Uterus (tissue), 4 donors: ENCODE results near the gene PLA2G15. TPM values are rescaled to one million over a fixed set of nuclear protein-coding genes. Genes with fewer than 3 reads are reported as not detected.

Experiments
- DNase-seq, 2 donors: peaks; one replicate each; pipeline ENCODE4 v3.0.0-alpha.2; 2019 to 2020
- H3K27ac ChIP-seq, 2 donors: fragments of 200-600 bp; sonication (generic); 1 replicate in 1 of 2; 2 replicates in 1 of 2; pipeline ENCODE4 v1.5.1; 2016 to 2018
- H3K27me3 ChIP-seq, 2 donors: fragments of 200-600 bp; sonication (generic); one replicate each; pipeline ENCODE4 v1.5.1; 2018 to 2019; ENCODE audit warnings: control low read depth in 1 of 2
- H3K36me3 ChIP-seq, 2 donors: fragments of 200-600 bp; sonication (generic); one replicate each; pipeline ENCODE4 v1.5.1; 2019; ENCODE audit warnings: control low read depth in 1 of 2
- H3K4me1 ChIP-seq, 2 donors: fragments of 200-600 bp; sonication (generic); one replicate each; pipeline ENCODE4 v1.5.1; 2018 to 2019; ENCODE audit warnings: control low read depth in 1 of 2
- H3K4me3 ChIP-seq, 2 donors: fragments of 200-600 bp; sonication (generic); 1 replicate in 1 of 2; 2 replicates in 1 of 2; pipeline ENCODE4 v1.5.1; 2018 to 2019; ENCODE audit warnings: mild to moderate bottlenecking in 1 of 2
- H3K9me3 ChIP-seq, 2 donors: fragments of 200-600 bp; sonication (generic); one replicate each; pipeline ENCODE4 v1.5.1; 2019; ENCODE audit warnings: control low read depth in 1 of 2
- POLR2A ChIP-seq, 2 donors: fragments of 450-650 bp; IDR thresholded peaks; one replicate each; pipeline ENCODE4 v1.6.1; 2016; ENCODE audit warnings: antibody characterized with exemption in 2 of 2, mild to moderate bottlenecking in 1 of 2, moderate library complexity in 1 of 2
- intact Hi-C: fragments of 100-400 bp; cut with DNase I; formaldehyde crosslinking; loops from one replicate; pipeline ENCODE4 v1.15.1; 2023; ENCODE audit warnings: low total_unique reads
- total RNA-seq, 4 donors: library from RNA; depleted of rRNA in 3 of 4; stranded (reverse); fragments of >200 nt in 3 of 4; gene quantifications; one replicate each; pipeline versions ENCODE4 v1.1.0 to v1.2.4, GENCODE V29; 2014 to 2023
- TF ChIP-seq, protein P1 (sequence below), 4 experiments: fragments of 200-600 bp in 2 of 4; fragments of 450-650 bp in 2 of 4; sonication (generic) in 2 of 4; IDR thresholded peaks; one replicate each; pipeline ENCODE4 v1.5.1; 2016 to 2019; ENCODE audit warnings: antibody characterized with exemption in 4 of 4, mild to moderate bottlenecking in 2 of 4, moderate library complexity in 1 of 4
- donor health status: DM: yes; HTN: yes; CAD: no.

Gene PLA2G15
- total RNA-seq, 4 donors from 2014 or later: 0.51 to 22.3 (median 7.9) TPM

GRCh38 chr16:68273896-68274295 is 28.7 kb downstream of the PLA2G15 start:
- intact Hi-C loops: no loop called here
- no peaks in the 10 kb centered on the region for H3K36me3 ChIP-seq
- H3K27me3 ChIP-seq: no peaks in the 10 kb centered on the region
- H3K4me3 ChIP-seq: no peak overlapping the region
- no peaks in the 10 kb centered on the region for H3K4me1 ChIP-seq
- no peak for DNase-seq
- no peak overlapping the region for H3K27ac ChIP-seq
- H3K9me3 ChIP-seq: no peaks in the 10 kb centered on the region
- TF ChIP-seq, protein P1, sequence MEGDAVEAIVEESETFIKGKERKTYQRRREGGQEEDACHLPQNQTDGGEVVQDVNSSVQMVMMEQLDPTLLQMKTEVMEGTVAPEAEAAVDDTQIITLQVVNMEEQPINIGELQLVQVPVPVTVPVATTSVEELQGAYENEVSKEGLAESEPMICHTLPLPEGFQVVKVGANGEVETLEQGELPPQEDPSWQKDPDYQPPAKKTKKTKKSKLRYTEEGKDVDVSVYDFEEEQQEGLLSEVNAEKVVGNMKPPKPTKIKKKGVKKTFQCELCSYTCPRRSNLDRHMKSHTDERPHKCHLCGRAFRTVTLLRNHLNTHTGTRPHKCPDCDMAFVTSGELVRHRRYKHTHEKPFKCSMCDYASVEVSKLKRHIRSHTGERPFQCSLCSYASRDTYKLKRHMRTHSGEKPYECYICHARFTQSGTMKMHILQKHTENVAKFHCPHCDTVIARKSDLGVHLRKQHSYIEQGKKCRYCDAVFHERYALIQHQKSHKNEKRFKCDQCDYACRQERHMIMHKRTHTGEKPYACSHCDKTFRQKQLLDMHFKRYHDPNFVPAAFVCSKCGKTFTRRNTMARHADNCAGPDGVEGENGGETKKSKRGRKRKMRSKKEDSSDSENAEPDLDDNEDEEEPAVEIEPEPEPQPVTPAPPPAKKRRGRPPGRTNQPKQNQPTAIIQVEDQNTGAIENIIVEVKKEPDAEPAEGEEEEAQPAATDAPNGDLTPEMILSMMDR (IDR thresholded peaks at IDR 0.05): no peak
- TF ChIP-seq POLR2A (IDR thresholded peaks at IDR 0.05): no peak

- Histone ChIP-seq H3K36me3 (no peaks in the 10 kb centered on the region), H3K27me3 (no peaks in the 10 kb centered on the region), H3K4me3 (no peak overlapping the region), H3K27ac (no peak overlapping the region), H3K4me1 (no peaks in the 10 kb centered on the region), H3K9me3 (no peaks in the 10 kb centered on the region)
- TF ChIP-seq, protein P1 (IDR thresholded peaks at IDR 0.05): no peak
- TF ChIP-seq POLR2A (IDR thresholded peaks at IDR 0.05): no peak
- intact Hi-C loops: no loop called here
- DNase-seq: no peak
These were observed 29.3 kb downstream of the PLA2G15 start for GRCh38 chr16:68274441-68274840.

DNA sequence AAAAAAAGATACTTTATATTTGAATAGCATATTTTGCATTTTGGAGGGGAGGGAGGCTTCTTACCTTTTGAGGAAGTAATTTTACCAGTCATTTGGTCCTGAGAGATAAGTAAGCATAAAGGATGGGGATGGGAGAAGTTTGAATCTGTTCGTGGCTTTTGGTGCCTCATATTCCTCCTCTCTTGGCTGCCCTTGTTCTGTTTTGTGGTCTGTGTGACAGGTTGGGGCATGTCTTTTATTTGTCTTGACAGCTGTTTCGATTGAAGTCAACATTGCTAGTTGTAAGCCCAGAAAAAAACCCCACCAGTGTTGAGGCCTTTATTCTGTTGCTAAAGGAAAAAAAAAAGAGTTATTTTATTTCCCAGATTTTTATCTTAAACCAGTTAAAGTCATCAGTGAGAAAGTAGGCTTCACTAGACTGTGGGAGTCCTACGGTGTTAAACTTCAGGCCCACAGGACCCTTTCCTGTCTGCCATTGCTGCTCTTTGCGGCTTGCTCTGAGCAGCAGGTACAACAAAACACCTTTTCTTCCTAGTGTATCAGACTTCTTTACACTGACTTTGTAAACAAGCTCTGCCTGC is 30.5 kb downstream of the PLA2G15 start:
- TF ChIP-seq POLR2A (IDR thresholded peaks at IDR 0.05): no peak
- TF ChIP-seq, protein P1 (IDR thresholded peaks at IDR 0.05): no peak
- no peaks in the 10 kb centered on the region for H3K36me3 ChIP-seq
- no peak for DNase-seq
- intact Hi-C loops: no loop called here
- no peaks in the 10 kb centered on the region for H3K27me3 ChIP-seq
- H3K4me1 ChIP-seq: no peaks in the 10 kb centered on the region
- no peak overlapping the region for H3K4me3 ChIP-seq
- H3K9me3 ChIP-seq: no peaks in the 10 kb centered on the region
- no peak overlapping the region for H3K27ac ChIP-seq

DNA sequence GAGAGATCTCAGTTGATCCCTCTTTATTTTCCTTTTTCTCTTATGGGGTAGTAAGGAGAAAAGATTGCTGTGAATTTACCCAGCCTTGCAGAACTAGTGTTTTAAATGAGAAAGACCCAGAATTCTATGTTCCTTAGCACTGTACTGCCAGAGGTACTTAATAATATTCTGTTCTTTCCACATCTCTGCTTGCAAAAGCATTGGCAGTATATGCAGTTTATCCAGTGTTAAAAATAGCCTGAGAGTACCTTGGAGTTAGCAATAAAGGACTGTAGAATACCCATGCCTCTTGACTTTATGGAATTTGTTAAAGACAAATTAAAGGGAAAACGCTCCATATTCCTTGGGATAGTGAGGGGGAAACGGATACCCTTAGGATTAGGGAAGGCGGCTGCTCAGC is 31.1 kb downstream of the PLA2G15 start:
- H3K36me3 ChIP-seq: no peaks in the 10 kb centered on the region
- no peak for TF ChIP-seq POLR2A (IDR thresholded peaks at IDR 0.05)
- TF ChIP-seq, protein P1 (IDR thresholded peaks at IDR 0.05): no peak
- H3K9me3 ChIP-seq: no peaks in the 10 kb centered on the region
- no peak overlapping the region for H3K4me3 ChIP-seq
- H3K4me1 ChIP-seq: no peaks in the 10 kb centered on the region
- intact Hi-C loops: no loop called here
- no peak for DNase-seq
- no peak overlapping the region for H3K27ac ChIP-seq
- no peaks in the 10 kb centered on the region for H3K27me3 ChIP-seq

DNA sequence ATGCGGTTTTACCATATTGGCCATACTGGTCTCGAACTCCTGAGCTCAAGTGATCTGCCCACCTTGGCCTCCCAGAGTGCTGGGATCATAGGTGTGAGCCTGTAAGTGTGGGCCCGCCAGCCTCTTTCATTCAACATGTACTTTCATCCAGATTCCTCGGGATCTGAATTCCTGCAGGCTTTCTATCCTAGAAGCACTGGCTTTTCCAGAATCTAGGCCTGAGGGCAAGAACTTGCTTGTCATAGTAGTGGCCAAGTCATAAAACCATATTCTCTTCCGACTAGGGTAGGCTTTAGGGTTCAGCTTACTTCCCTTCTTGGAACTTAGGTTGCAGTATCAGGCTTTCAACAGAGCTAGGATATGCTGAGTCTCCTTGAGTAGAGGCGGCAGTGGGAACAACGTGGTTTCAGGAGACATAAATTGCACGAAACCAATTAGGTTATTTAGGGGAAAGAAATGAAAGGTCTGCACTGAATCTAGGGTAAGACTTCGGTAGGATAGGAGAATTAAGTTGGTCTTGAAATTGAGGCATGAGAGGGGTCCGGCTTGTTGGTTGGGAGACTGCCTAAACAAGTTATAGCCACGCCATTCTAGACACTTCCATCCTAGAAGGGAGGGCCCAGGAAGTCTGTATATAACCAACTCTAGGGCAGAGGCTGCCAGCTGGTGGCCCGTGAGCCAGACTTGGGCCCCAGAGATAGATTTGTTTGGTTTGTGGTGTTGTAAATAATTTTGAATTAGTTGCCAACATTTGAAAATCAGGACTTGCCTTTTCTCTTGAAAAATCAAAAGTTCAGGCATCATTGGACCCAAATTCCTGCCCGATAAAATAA is 34.8 kb downstream of the PLA2G15 start:
- no peaks in the 10 kb centered on the region for H3K27me3 ChIP-seq
- intact Hi-C loops: no loop called here
- TF ChIP-seq, protein P1 (IDR thresholded peaks at IDR 0.05): no peak
- TF ChIP-seq POLR2A (IDR thresholded peaks at IDR 0.05): no peak
- no peaks in the 10 kb centered on the region for H3K9me3 ChIP-seq
- H3K4me1 ChIP-seq: no peaks in the 10 kb centered on the region
- no peak overlapping the region for H3K27ac ChIP-seq
- no peak overlapping the region for H3K4me3 ChIP-seq
- DNase-seq: no peak
- no peaks in the 10 kb centered on the region for H3K36me3 ChIP-seq
